Measurements from ENCODE around the gene ESRRG.
"Not testable (repeated sequence)": the region's sequence is repeated elsewhere in the genome, so short reads cannot be mapped to it uniquely, and the experiment has no call there.

Gene ESRRG

GRCh38 chr1:216723274-216723780 is at the start of gene ESRRG:
Gene ESRRG, minus strand, starts transcription at chr1:216723429. Its CDS starts 130 bp downstream, at chr1:216723299.
- no peak for DNase-seq

- DNase-seq: no peak
Measured at GRCh38 chr1:216771922-216772321, 48.7 kb upstream of the ESRRG start.

- DNase-seq: no peak
Measured at GRCh38 chr1:216766633-216767327, 43.6 kb upstream of the ESRRG start.

GRCh38 chr1:216765346-216766300 is 42.4 kb upstream of the ESRRG start:
- no peak for DNase-seq

GRCh38 chr1:216758161-216758560 is 34.9 kb upstream of the ESRRG start:
- DNase-seq: no peak

- no peak for DNase-seq
Measured at GRCh38 chr1:216757110-216757509, 33.9 kb upstream of the ESRRG start.

GRCh38 chr1:216750961-216751360 is 27.7 kb upstream of the ESRRG start:
- DNase-seq: no peak

- DNase-seq: no peak
Measured at GRCh38 chr1:216750031-216750627, 26.9 kb upstream of the ESRRG start.

- no peak for DNase-seq
Measured at GRCh38 chr1:216749232-216749631, 26.0 kb upstream of the ESRRG start.

GRCh38 chr1:216742625-216743024 is 19.4 kb upstream of the ESRRG start:
- no peak for DNase-seq

- DNase-seq: no peak
Measured at GRCh38 chr1:216740331-216740730, 17.1 kb upstream of the ESRRG start.

- no peak for DNase-seq
Measured at GRCh38 chr1:216739793-216740192, 16.6 kb upstream of the ESRRG start.

- DNase-seq: no peak
Measured at GRCh38 chr1:216732121-216732520, 8.9 kb upstream of the ESRRG start.

- DNase-seq: no peak
Measured at GRCh38 chr1:216731562-216731961, 8.3 kb upstream of the ESRRG start.

- DNase-seq: no peak
Measured at GRCh38 chr1:216726435-216726834, 3.2 kb upstream of the ESRRG start.

- DNase-seq: no peak
Measured at GRCh38 chr1:216722821-216723220, 408 bp downstream of the ESRRG start.

GRCh38 chr1:216721863-216722262 is 1.4 kb downstream of the ESRRG start:
- no peak for DNase-seq

GRCh38 chr1:216721062-216721461 is 2.2 kb downstream of the ESRRG start:
- no peak for DNase-seq

GRCh38 chr1:216711712-216712111 is 11.5 kb downstream of the ESRRG start:
- DNase-seq: no peak

- DNase-seq: no peak
Measured at GRCh38 chr1:216710598-216711333, 12.5 kb downstream of the ESRRG start.

- no peak for DNase-seq
Measured at GRCh38 chr1:216710055-216710454, 13.2 kb downstream of the ESRRG start.

GRCh38 chr1:216705676-216706075 is 17.6 kb downstream of the ESRRG start:
- DNase-seq: no peak

- DNase-seq: not testable (repeated sequence)
Measured at GRCh38 chr1:216704065-216704464, 19.2 kb downstream of the ESRRG start.
